Parathyroid adenoma (tissue), 2 donors: Measurements from ENCODE around the gene ARMS2.

Experiments
- H2AFZ ChIP-seq: fragments of 300-600 bp; sonication (generic); one replicate; pipeline ENCODE4 v1.7.0; 2017; ENCODE audit warnings: antibody characterized with exemption, mild to moderate bottlenecking
- H3K27ac ChIP-seq: fragments of 300-600 bp; sonication (generic); one replicate; pipeline ENCODE4 v1.7.0; 2017
- H3K27me3 ChIP-seq: fragments of 300-600 bp; sonication (generic); one replicate; pipeline ENCODE4 v1.7.0; 2017; ENCODE audit warnings: low read length; ENCODE audit not compliant: control insufficient read depth, insufficient read depth
- H3K36me3 ChIP-seq: fragments of 300-600 bp; sonication (generic); one replicate; pipeline ENCODE4 v1.7.0; 2017; ENCODE audit warnings: low read length; ENCODE audit not compliant: control insufficient read depth, insufficient read depth
- H3K4me1 ChIP-seq: fragments of 300-600 bp; sonication (generic); one replicate; pipeline ENCODE4 v1.7.0; 2017; ENCODE audit warnings: control low read depth
- H3K4me2 ChIP-seq: fragments of 300-600 bp; sonication (generic); one replicate; pipeline ENCODE4 v1.7.0; 2017; ENCODE audit warnings: low read length
- H3K4me3 ChIP-seq: fragments of 300-600 bp; sonication (generic); one replicate; pipeline ENCODE4 v1.7.0; 2017; ENCODE audit warnings: low read depth, low read length
- H3K79me2 ChIP-seq: fragments of 300-600 bp; sonication (generic); one replicate; pipeline ENCODE4 v1.7.0; 2017; ENCODE audit warnings: control low read depth
- H3K9ac ChIP-seq: fragments of 300-600 bp; sonication (generic); one replicate; pipeline ENCODE4 v1.7.0; 2017; ENCODE audit warnings: mild to moderate bottlenecking
- H3K9me3 ChIP-seq: fragments of 300-600 bp; sonication (generic); one replicate; pipeline ENCODE4 v1.7.0; 2017; ENCODE audit warnings: low read length; ENCODE audit not compliant: control insufficient read depth
- CTCF ChIP-seq: fragments of 300-600 bp; sonication (generic); IDR thresholded peaks from one replicate; pipeline ENCODE4 v1.7.0; 2017; ENCODE audit warnings: antibody characterized with exemption, mild to moderate bottlenecking
- donor health status: primary hyperparathyroidism.

ARMS2 gene

GRCh38 chr10:122468926-122469781, 14.7 kb downstream of the ARMS2 start:
- no peaks in the 10 kb centered on the region for H3K36me3 ChIP-seq
- H3K4me3 ChIP-seq: no peak overlapping the region
- H3K27ac ChIP-seq: no peak overlapping the region
- H3K27me3 ChIP-seq: no peaks in the 10 kb centered on the region
- TF ChIP-seq CTCF: no peak
- no peaks in the 10 kb centered on the region for H3K9me3 ChIP-seq
- H3K9ac ChIP-seq: no peak overlapping the region
- no peaks in the 10 kb centered on the region for H3K4me1 ChIP-seq
- H2AFZ ChIP-seq: no peak overlapping the region
- H3K4me2 ChIP-seq: no peak overlapping the region
- peaks cover 4% of the 10 kb centered on the region for H3K79me2 ChIP-seq

DNA sequence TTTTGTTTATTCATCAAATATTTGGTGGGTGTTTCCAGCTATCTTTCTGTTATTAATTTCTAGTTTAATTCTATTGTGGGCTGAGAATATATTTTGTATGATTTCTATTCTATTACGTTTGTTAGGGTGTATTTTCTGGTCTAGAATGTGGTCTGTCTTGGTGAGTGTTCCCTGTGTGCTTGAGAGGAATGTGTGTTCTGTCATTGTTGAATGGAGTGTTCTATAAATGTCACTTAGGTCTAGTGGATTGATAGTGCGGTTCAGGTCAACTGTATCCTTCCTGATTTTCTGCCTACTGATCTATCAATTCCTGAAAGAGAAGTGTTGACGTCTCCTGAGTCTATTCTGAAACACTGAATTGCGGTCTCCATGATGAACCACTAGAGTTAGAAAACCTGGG, 15.4 kb downstream of the ARMS2 start:
- Histone ChIP-seq H2AFZ (no peak overlapping the region), H3K4me1 (no peaks in the 10 kb centered on the region), H3K27me3 (no peaks in the 10 kb centered on the region), H3K4me2 (no peak overlapping the region), H3K36me3 (no peaks in the 10 kb centered on the region), H3K4me3 (no peak overlapping the region), H3K27ac (no peak overlapping the region), H3K9me3 (no peaks in the 10 kb centered on the region), H3K9ac (no peak overlapping the region), H3K79me2 (peaks cover 4% of the 10 kb centered on the region)
- TF ChIP-seq CTCF: no peak

DNA sequence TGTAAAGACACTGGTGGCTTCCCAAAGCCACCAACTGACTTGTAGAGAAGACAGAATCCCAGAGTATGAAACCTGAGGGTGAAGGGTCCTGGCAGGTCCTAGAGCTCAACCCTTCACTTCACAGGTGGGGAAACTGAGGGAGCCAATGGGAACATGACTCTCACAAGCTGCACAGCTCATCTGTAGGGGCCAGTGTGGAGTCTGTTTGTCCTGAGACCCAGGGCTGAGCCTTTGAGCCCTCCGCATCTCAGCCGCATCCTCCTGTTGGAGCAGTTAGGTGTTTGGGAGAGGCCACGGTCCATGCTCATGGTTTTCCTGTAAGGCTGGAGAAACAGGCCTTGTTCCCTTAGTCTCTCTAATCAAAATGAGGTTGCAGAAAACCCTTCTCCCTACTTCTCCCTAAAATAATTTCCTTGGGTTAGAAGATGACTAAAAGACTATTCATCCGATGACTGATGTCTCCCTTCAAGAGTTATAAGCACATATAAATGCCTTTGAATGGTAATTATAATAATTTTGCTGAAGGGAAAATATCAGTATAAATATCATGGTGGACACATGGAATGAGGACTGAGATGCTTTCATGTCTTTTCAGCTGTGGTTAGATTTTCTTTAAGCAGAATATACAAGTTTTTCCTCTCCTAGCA, 17.2 kb downstream of the ARMS2 start:
- TF ChIP-seq CTCF: no peak
- Histone ChIP-seq H3K9me3 (no peaks in the 10 kb centered on the region), H3K27ac (no peak overlapping the region), H3K4me1 (peaks cover 6% of the 10 kb centered on the region), H3K9ac (no peak overlapping the region), H3K4me3 (no peak overlapping the region), H3K79me2 (peaks cover 4% of the 10 kb centered on the region), H3K36me3 (no peaks in the 10 kb centered on the region), H3K27me3 (no peaks in the 10 kb centered on the region), H3K4me2 (no peak overlapping the region), H2AFZ (no peak overlapping the region)

DNA sequence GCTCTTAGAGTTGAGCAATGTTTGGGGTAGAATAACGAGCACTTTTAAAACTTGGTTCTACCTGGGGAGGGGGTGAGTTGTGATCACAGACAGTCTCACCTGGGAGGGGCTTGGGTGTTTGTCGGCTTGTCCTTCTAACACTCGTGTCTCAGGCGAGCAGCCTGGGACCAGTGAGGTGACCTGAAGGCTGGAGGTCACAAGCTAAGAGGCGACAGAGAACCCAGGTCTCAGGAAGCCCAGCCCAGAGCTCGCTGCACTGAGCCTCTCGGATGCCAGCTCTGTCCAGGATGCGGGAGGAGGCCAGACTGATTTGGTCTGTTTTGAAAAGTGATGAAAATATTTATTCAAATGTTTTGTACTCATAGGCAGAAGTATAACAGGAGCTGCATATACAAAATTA, 18.7 kb downstream of the ARMS2 start:
- Histone ChIP-seq H3K4me1 (peaks cover 6% of the 10 kb centered on the region), H3K27ac (no peak overlapping the region), H3K9me3 (no peaks in the 10 kb centered on the region)

More for the DNA sequence above, 18.7 kb downstream of the ARMS2 start:
- TF ChIP-seq CTCF: no peak
- H2AFZ ChIP-seq: no peak overlapping the region
- H3K4me2 ChIP-seq: no peak overlapping the region
- no peak overlapping the region for H3K4me3 ChIP-seq
- H3K9ac ChIP-seq: no peak overlapping the region
- H3K27me3 ChIP-seq: no peaks in the 10 kb centered on the region
- no peaks in the 10 kb centered on the region for H3K36me3 ChIP-seq
- H3K79me2 ChIP-seq: peaks cover 4% of the 10 kb centered on the region
